HG03135 (cell line): ENCODE results near the gene KLK14.

Source experiments
- ATAC-seq: cut with Tn5 transposase; IDR thresholded peaks from one replicate; pipeline ENCODE4 v1.9.1; 2021; ENCODE audit warnings: mild to moderate bottlenecking, moderate library complexity; ENCODE audit not compliant: unreplicated experiment

Gene KLK14

GRCh38 chr19:51086153-51086850 lies 3.6 kb upstream of the KLK14 start:
- no peak for ATAC-seq

- ATAC-seq: no peak
These were observed 1.8 kb upstream of the KLK14 start for GRCh38 chr19:51084505-51084904.

- no peak for ATAC-seq
These were observed 1.1 kb upstream of the KLK14 start for GRCh38 chr19:51083783-51084182.

GRCh38 chr19:51083181-51083580 lies 494 bp upstream of the KLK14 start:
- no peak for ATAC-seq

GRCh38 chr19:51081476-51081875 lies 1.2 kb downstream of the KLK14 start:
- ATAC-seq: no peak

- ATAC-seq: no peak
These were observed 3.1 kb downstream of the KLK14 start for GRCh38 chr19:51079481-51080110.

GRCh38 chr19:51078731-51079130 lies 4.0 kb downstream of the KLK14 start:
- ATAC-seq: no peak

- no peak for ATAC-seq
These were observed 4.6 kb downstream of the KLK14 start for GRCh38 chr19:51078104-51078503.

GRCh38 chr19:51076631-51077213 lies 6.0 kb downstream of the KLK14 start:
- no peak for ATAC-seq

- no peak for ATAC-seq
These were observed 6.7 kb downstream of the KLK14 start for GRCh38 chr19:51075998-51076397.

GRCh38 chr19:51071095-51071405 lies 11.6 kb downstream of the KLK14 start:
- ATAC-seq: no peak

- no peak for ATAC-seq
These were observed 12.2 kb downstream of the KLK14 start for GRCh38 chr19:51070334-51071094.

GRCh38 chr19:51066393-51067186 lies 16.1 kb downstream of the KLK14 start:
- ATAC-seq: no peak

- no peak for ATAC-seq
These were observed 17.3 kb downstream of the KLK14 start for GRCh38 chr19:51065221-51065960.

- ATAC-seq: no peak
These were observed 18.0 kb downstream of the KLK14 start, which contains the start of gene KLK13 for GRCh38 chr19:51064534-51065220. TSS of gene KLK13 (minus strand) at chr19:51065092. CDS start at chr19:51065067, 25 bp downstream.

- ATAC-seq: no peak
These were observed 19.0 kb downstream of the KLK14 start for GRCh38 chr19:51063664-51064063.

- no peak for ATAC-seq
These were observed 21.7 kb downstream of the KLK14 start for GRCh38 chr19:51060973-51061372.

GRCh38 chr19:51060336-51060735 lies 22.4 kb downstream of the KLK14 start:
- ATAC-seq: no peak

GRCh38 chr19:51059715-51060114 lies 23.0 kb downstream of the KLK14 start:
- ATAC-seq: no peak

GRCh38 chr19:51055866-51056265 lies 26.8 kb downstream of the KLK14 start:
- ATAC-seq: no peak
